Keratinocyte (primary cell): Measurements from ENCODE around the gene RBBP8. TPM values are rescaled to one million over a fixed set of nuclear protein-coding genes. Genes with fewer than 3 reads are reported as not detected.

Source experiments
- DNase-seq: peaks from one replicate; pipeline ENCODE4 v3.0.0-alpha.2; 2011; ENCODE audit warnings: low read depth, missing footprints, low spot score
- FAIRE-seq: peaks from 2 replicates; lab custom pipeline; 2011; peaks lifted over from hg19 to GRCh38; lab: Jason Lieb, UNC
- H2AFZ ChIP-seq: 2 replicates; pipeline ENCODE4 v1.6.0; 2012; ENCODE audit warnings: low read length, control low read depth, inconsistent platforms; ENCODE audit not compliant: control insufficient read depth
- H3K27ac ChIP-seq: 2 replicates; pipeline ENCODE4 v1.5.1; 2011; ENCODE audit warnings: low read length; ENCODE audit not compliant: control insufficient read depth, insufficient read depth
- H3K27me3 ChIP-seq: 3 replicates; pipeline ENCODE4 v1.6.0; 2011; ENCODE audit warnings: low read length; ENCODE audit not compliant: control insufficient read depth, insufficient read depth; ENCODE audit errors: extremely low read depth
- H3K36me3 ChIP-seq, 2 experiments: 2 replicates in 1 of 2; 3 replicates in 1 of 2; pipeline ENCODE4 v1.5.1; 2011; ENCODE audit warnings: low read length in 2 of 2, mild to moderate bottlenecking in 1 of 2; ENCODE audit not compliant: control insufficient read depth in 2 of 2, insufficient read depth in 2 of 2; ENCODE audit errors: extremely low read depth in 1 of 2
- H3K4me1 ChIP-seq: 3 replicates; pipeline ENCODE4 v1.5.1; 2011; ENCODE audit warnings: low read length; ENCODE audit not compliant: control insufficient read depth, insufficient read depth; ENCODE audit errors: extremely low read depth
- H3K4me2 ChIP-seq: 3 replicates; pipeline ENCODE4 v1.6.0; 2011; ENCODE audit warnings: low read depth, low read length; ENCODE audit not compliant: control insufficient read depth, insufficient read depth; ENCODE audit errors: extremely low read depth
- H3K4me3 ChIP-seq, 3 experiments: fragments of 200-600 bp in 1 of 3; sonication (generic) in 1 of 3; 2 replicates in 2 of 3; 3 replicates in 1 of 3; pipeline ENCODE4 v1.5.1; 2011 to 2016; ENCODE audit warnings: low read length in 3 of 3, mild to moderate bottlenecking in 3 of 3, control low read depth in 2 of 3, inconsistent platforms in 1 of 3, low read depth in 1 of 3, mixed read lengths in 1 of 3, mixed run types in 1 of 3, moderate library complexity in 1 of 3; ENCODE audit not compliant: control insufficient read depth in 2 of 3, insufficient read depth in 2 of 3; ENCODE audit errors: extremely low read depth in 1 of 3
- H3K79me2 ChIP-seq: 2 replicates; pipeline ENCODE4 v1.6.0; 2012; ENCODE audit warnings: low read length; ENCODE audit not compliant: control insufficient read depth, insufficient read depth
- H3K9ac ChIP-seq: 3 replicates; pipeline ENCODE4 v1.6.0; 2011; ENCODE audit warnings: low read length; ENCODE audit not compliant: control insufficient read depth, insufficient read depth; ENCODE audit errors: extremely low read depth
- H3K9me1 ChIP-seq: 3 replicates; pipeline ENCODE4 v1.6.0; 2011; ENCODE audit warnings: low read length; ENCODE audit not compliant: control insufficient read depth, insufficient read depth; ENCODE audit errors: extremely low read depth
- H3K9me3 ChIP-seq: 2 replicates; pipeline ENCODE4 v1.5.1; 2012; ENCODE audit warnings: low read depth, low read length; ENCODE audit not compliant: control insufficient read depth
- H4K20me1 ChIP-seq: 3 replicates; pipeline ENCODE4 v1.6.0; 2011; ENCODE audit warnings: low read length; ENCODE audit not compliant: control insufficient read depth, insufficient read depth; ENCODE audit errors: extremely low read depth
- CTCF ChIP-seq, 3 experiments: IDR thresholded peaks in 1 of 3; conservative IDR thresholded peaks in 1 of 3; optimal IDR thresholded peaks in 1 of 3; 2 replicates in 2 of 3; 3 replicates in 1 of 3; pipeline versions ENCODE3 to v1.5.1; 2011; ENCODE audit warnings: low read length in 3 of 3, mild to moderate bottlenecking in 3 of 3, moderate library complexity in 2 of 3, control low read depth in 1 of 3, inconsistent platforms in 1 of 3; ENCODE audit not compliant: insufficient read depth in 2 of 3; ENCODE audit errors: extremely low read depth in 1 of 3
- EZH2 ChIP-seq: IDR thresholded peaks from one replicate; pipeline ENCODE4 v1.6.1; 2012; ENCODE audit warnings: inconsistent platforms, mild to moderate bottlenecking, low read length, moderate library complexity
- dilution Hi-C: fragments of 300-500 bp; cut with MboI; formaldehyde crosslinking; loops from one replicate; pipeline ENCODE4 v1.7.0; 2020; ENCODE audit warnings: low sequenced_read_pairs; ENCODE audit not compliant: extremely low pct_ligation_motif_present
- polyA plus RNA-seq, 5 experiments: library from polyadenylated mRNA; depleted of rRNA in 3 of 5; stranded (reverse) in 3 of 5; stranded (forward) in 1 of 5; unstranded in 1 of 5; fragments of >200 nt; gene quantifications; 1 replicate in 1 of 5; 2 replicates in 3 of 5; 3 replicates in 1 of 5; pipeline versions ENCODE4 v1.2.1 to v1.2.3, GENCODE V29; 2011 to 2012; ENCODE audit warnings: missing spikeins in 2 of 5, low read depth in 1 of 5, low replicate concordance in 1 of 5

Gene RBBP8
- polyA plus RNA-seq, 1 donor (not counting 4 experiments of a cell fraction or from before 2014, with no cell fraction given): 169 TPM

- no peak overlapping the region for H2AFZ ChIP-seq
- dilution Hi-C loops: no loop called here
- H3K27ac ChIP-seq: no peak overlapping the region
- H3K36me3 ChIP-seq: peaks cover 8 to 13% of the 10 kb centered on the region in 2 experiments
- no peaks in the 10 kb centered on the region for H3K9me1 ChIP-seq
- no peak overlapping the region for H3K9ac ChIP-seq
- H3K4me3 ChIP-seq: no peak overlapping the region
- peaks cover 15% of the 10 kb centered on the region for H3K79me2 ChIP-seq
- no peaks in the 10 kb centered on the region for H3K4me1 ChIP-seq
- H3K27me3 ChIP-seq: no peaks in the 10 kb centered on the region
- TF ChIP-seq EZH2 (no peak), CTCF (optimal IDR thresholded peaks at IDR 0.05 in 1 of 3, IDR thresholded peaks at IDR 0.05 in 1 of 3, conservative IDR thresholded peaks at IDR 0.05 in 1 of 3; ENCODE audit: extremely low read depth in 1 of 3, insufficient read depth in 2 of 3, low read length in 3 of 3) (no peak)
- H3K9me3 ChIP-seq: no peaks in the 10 kb centered on the region
- DNase-seq (no peak), FAIRE-seq (no peak)
- no peak overlapping the region for H3K4me2 ChIP-seq
- no peaks in the 10 kb centered on the region for H4K20me1 ChIP-seq
Measured at GRCh38 chr18:22962004-22962403, 28.9 kb downstream of the RBBP8 start.

GRCh38 chr18:22964116-22964515 lies 31.0 kb downstream of the RBBP8 start:
- Histone ChIP-seq H3K4me3 (no peak overlapping the region), H3K9me3 (no peaks in the 10 kb centered on the region), H3K27ac (no peak overlapping the region), H3K4me2 (no peak overlapping the region), H3K9me1 (no peaks in the 10 kb centered on the region), H3K27me3 (no peaks in the 10 kb centered on the region), H3K4me1 (no peaks in the 10 kb centered on the region), H3K79me2 (peaks cover 15% of the 10 kb centered on the region), H4K20me1 (no peaks in the 10 kb centered on the region), H2AFZ (no peak overlapping the region), H3K36me3 (peaks cover 4 to 10% of the 10 kb centered on the region in 2 experiments), H3K9ac (no peak overlapping the region)
- no peak for FAIRE-seq
- dilution Hi-C loops: no loop called here
- TF ChIP-seq EZH2: no peak
- no peak for TF ChIP-seq CTCF (optimal IDR thresholded peaks at IDR 0.05 in 1 of 3, IDR thresholded peaks at IDR 0.05 in 1 of 3, conservative IDR thresholded peaks at IDR 0.05 in 1 of 3; ENCODE audit: extremely low read depth in 1 of 3, insufficient read depth in 2 of 3, low read length in 3 of 3)
- DNase-seq: no peak
